Measurements from ENCODE around the gene HOXC4. TPM values are rescaled to one million over a fixed set of nuclear protein-coding genes. Genes with fewer than 3 reads are reported as not detected.

Gene HOXC4
- total RNA-seq, 1 experiment from 2014 or later, result 4.1 TPM

DNA sequence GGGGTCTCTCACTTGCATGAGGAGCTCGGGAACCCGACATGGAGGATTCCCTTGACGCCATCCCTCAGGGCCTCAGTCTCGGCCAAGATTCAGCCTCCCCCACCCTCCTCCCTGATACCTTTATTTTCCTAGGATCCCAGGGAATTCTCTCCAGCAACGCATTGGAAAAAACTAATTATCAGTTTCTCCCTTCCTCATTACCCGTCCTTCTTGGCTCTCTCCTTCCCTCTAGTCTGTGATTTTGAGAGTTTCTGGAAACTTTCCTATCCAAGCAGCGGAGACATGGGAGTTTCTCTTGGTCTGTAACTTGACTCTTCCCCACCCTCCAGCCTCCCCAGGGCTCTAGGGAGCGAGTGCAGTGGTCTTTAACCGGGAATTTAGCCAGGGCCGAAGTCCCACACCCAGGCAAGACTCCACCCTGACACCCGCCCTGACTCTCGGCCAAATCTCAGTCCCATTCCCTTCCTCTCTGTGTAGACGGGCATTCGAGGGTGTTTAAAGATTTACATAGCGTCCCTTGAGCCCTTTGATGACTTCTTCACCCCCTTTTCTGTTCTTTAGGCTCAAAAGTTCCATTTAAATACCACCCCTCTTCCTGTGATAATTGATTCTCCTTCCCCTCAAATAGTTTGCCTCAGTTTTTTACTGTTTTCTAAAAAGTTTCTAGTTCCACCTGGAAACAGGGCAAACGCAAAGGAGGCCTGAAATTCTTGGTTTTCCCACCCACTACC is 14.1 kb upstream of the HOXC4 start:
- no peak overlapping the region for H3K4me3 ChIP-seq (ENCODE audit: low read depth, low read length)
- intact Hi-C loops (cut with micrococcal nuclease; ENCODE audit: unreplicated experiment), result no loop called here
- H3K36me3 ChIP-seq (ENCODE audit: control insufficient read depth, insufficient read depth, low read length), result no peaks in the 10 kb centered on the region
- ChIA-PET CTCF (interaction anchor here (3.3 kb wide), 1 partner anchor 96 kb away, joined by 13 read pairs; no protein-coding TSS in a partner anchor), POLR2A (interaction anchor here (0.5 kb wide), 1 partner anchor 31 kb away, joined by 3 read pairs; the partner anchor contains the start of gene HOXC8)
- no peak overlapping the region for H3K27ac Mint-ChIP-seq (ENCODE audit: unreplicated experiment)
- no peak for DNase-seq
- no peaks in the 10 kb centered on the region for H3K27me3 ChIP-seq (replicated peaks; ENCODE audit: control insufficient read depth, insufficient read depth, low read length)
- peaks cover 6% of the 10 kb centered on the region for H3K36me3 Mint-ChIP-seq (ENCODE audit: insufficient read depth, unreplicated experiment)
- H3K4me1 ChIP-seq, result peaks cover 23% of the 10 kb centered on the region
- TF ChIP-seq, protein P1, sequence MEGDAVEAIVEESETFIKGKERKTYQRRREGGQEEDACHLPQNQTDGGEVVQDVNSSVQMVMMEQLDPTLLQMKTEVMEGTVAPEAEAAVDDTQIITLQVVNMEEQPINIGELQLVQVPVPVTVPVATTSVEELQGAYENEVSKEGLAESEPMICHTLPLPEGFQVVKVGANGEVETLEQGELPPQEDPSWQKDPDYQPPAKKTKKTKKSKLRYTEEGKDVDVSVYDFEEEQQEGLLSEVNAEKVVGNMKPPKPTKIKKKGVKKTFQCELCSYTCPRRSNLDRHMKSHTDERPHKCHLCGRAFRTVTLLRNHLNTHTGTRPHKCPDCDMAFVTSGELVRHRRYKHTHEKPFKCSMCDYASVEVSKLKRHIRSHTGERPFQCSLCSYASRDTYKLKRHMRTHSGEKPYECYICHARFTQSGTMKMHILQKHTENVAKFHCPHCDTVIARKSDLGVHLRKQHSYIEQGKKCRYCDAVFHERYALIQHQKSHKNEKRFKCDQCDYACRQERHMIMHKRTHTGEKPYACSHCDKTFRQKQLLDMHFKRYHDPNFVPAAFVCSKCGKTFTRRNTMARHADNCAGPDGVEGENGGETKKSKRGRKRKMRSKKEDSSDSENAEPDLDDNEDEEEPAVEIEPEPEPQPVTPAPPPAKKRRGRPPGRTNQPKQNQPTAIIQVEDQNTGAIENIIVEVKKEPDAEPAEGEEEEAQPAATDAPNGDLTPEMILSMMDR (IDR thresholded peaks at IDR 0.05; ENCODE audit: insufficient read depth in 1 of 2, low read depth in 1 of 2, low read length in 1 of 2, severe bottlenecking in 1 of 2, unreplicated experiment in 1 of 2), result no peak
- no peaks in the 10 kb centered on the region for H3K27me3 Mint-ChIP-seq (ENCODE audit: insufficient read depth, unreplicated experiment)
- H3K9me3 ChIP-seq, result no peaks in the 10 kb centered on the region
- H3K4me3 Mint-ChIP-seq (ENCODE audit: unreplicated experiment), result no peak overlapping the region
- no peaks in the 10 kb centered on the region for H3K9me3 Mint-ChIP-seq (ENCODE audit: unreplicated experiment)
- BruUV-seq (replicated peaks), result no TSS peak
- peaks cover 25% of the 10 kb centered on the region for H3K4me1 Mint-ChIP-seq (ENCODE audit: low read depth, unreplicated experiment)

DNA sequence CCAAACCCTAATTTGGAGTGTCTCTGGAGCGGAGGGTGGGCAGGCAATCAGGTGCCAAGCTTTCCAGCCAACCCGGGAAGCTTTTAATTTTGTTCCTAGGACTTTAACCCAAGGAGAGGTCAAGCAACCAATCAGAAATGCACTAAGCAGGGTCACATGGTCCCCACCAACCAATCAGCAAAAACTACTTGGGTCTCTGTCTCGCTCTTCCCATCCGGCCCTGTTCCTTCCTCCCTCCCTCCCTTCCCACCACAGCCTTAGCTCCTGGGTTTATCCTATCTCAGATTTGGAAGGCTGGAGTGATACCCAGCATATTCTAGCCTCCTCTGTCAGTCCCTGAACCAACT is 13.5 kb upstream of the HOXC4 start:
- Mint-ChIP-seq H3K36me3 (ENCODE audit: insufficient read depth, unreplicated experiment) (peaks cover 6% of the 10 kb centered on the region), H3K9me3 (ENCODE audit: unreplicated experiment) (no peaks in the 10 kb centered on the region), H3K4me1 (ENCODE audit: low read depth, unreplicated experiment) (peaks cover 25% of the 10 kb centered on the region), H3K27ac (ENCODE audit: unreplicated experiment) (no peak overlapping the region), H3K4me3 (ENCODE audit: unreplicated experiment) (no peak overlapping the region), H3K27me3 (ENCODE audit: insufficient read depth, unreplicated experiment) (no peaks in the 10 kb centered on the region)
- Histone ChIP-seq H3K36me3 (ENCODE audit: control insufficient read depth, insufficient read depth, low read length) (no peaks in the 10 kb centered on the region), H3K9me3 (no peaks in the 10 kb centered on the region), H3K4me1 (peaks cover 20% of the 10 kb centered on the region), H3K4me3 (ENCODE audit: low read depth, low read length) (no peak overlapping the region), H3K27me3 (replicated peaks; ENCODE audit: control insufficient read depth, insufficient read depth, low read length) (no peaks in the 10 kb centered on the region)
- no TSS peak for BruUV-seq (replicated peaks)
- intact Hi-C loops (cut with micrococcal nuclease; ENCODE audit: unreplicated experiment), result no loop called here
- TF ChIP-seq, protein P1 (IDR thresholded peaks at IDR 0.05; ENCODE audit: insufficient read depth in 1 of 2, low read depth in 1 of 2, low read length in 1 of 2, severe bottlenecking in 1 of 2, unreplicated experiment in 1 of 2), result no peak
- ChIA-PET CTCF (interaction anchor here (1.3 to 3.3 kb wide), 3 partner anchors 95 to 161 kb away, joined by 3 to 13 read pairs (median 4); no protein-coding TSS in a partner anchor), POLR2A (no interaction called here)
- peak in 1 of 2 experiments; percentile 44 for DNase-seq

DNA sequence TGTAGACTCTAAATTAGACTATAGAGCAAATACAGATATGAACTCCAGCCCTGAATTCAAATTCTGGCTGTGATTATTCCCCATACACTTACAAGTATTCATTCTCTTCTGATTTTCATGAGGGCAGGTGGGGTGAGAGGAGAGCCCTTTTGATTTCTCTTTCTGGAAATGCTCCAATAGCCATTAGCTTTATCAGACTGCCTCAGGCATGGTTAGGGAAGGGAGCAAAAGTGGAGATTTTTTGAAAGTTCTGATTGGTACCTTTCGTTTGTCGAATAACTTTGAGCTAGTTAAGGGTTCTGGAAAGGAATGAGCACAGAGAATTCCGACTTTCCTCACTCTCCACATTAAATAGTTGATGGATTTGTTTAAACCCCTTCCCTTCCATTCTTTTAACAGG is 13.0 kb upstream of the HOXC4 start:
- H3K4me1 ChIP-seq, result peaks cover 20% of the 10 kb centered on the region
- no peak overlapping the region for H3K4me3 Mint-ChIP-seq (ENCODE audit: unreplicated experiment)

More for the DNA sequence above, 13.0 kb upstream of the HOXC4 start:
- intact Hi-C loops (cut with micrococcal nuclease; ENCODE audit: unreplicated experiment), result no loop called here
- no TSS peak for BruUV-seq (replicated peaks)
- DNase-seq, result no peak
- no peaks in the 10 kb centered on the region for H3K9me3 ChIP-seq
- no peaks in the 10 kb centered on the region for H3K27me3 ChIP-seq (replicated peaks; ENCODE audit: control insufficient read depth, insufficient read depth, low read length)
- ChIA-PET POLR2A (interaction anchor here (0.5 kb wide), 1 partner anchor 32 kb away, joined by 5 read pairs; the partner anchor contains the start of gene HOXC8), CTCF (interaction anchor here (1.3 to 3.3 kb wide), 3 partner anchors 95 to 161 kb away, joined by 3 to 13 read pairs (median 4); no protein-coding TSS in a partner anchor)
- H3K4me3 ChIP-seq (ENCODE audit: low read depth, low read length), result no peak overlapping the region
- peaks cover 25% of the 10 kb centered on the region for H3K4me1 Mint-ChIP-seq (ENCODE audit: low read depth, unreplicated experiment)
- H3K36me3 Mint-ChIP-seq (ENCODE audit: insufficient read depth, unreplicated experiment), result peaks cover 3% of the 10 kb centered on the region
- no peaks in the 10 kb centered on the region for H3K36me3 ChIP-seq (ENCODE audit: control insufficient read depth, insufficient read depth, low read length)
- TF ChIP-seq, protein P1 (IDR thresholded peaks at IDR 0.05; ENCODE audit: insufficient read depth in 1 of 2, low read depth in 1 of 2, low read length in 1 of 2, severe bottlenecking in 1 of 2, unreplicated experiment in 1 of 2), result no peak
- H3K27me3 Mint-ChIP-seq (ENCODE audit: insufficient read depth, unreplicated experiment), result no peaks in the 10 kb centered on the region
- no peaks in the 10 kb centered on the region for H3K9me3 Mint-ChIP-seq (ENCODE audit: unreplicated experiment)
- no peak overlapping the region for H3K27ac Mint-ChIP-seq (ENCODE audit: unreplicated experiment)
